NB4 (cell line): ENCODE results near the gene GCNT4.

Source experiments
- DNase-seq: peaks from one replicate; pipeline ENCODE4 v3.0.0; 2010; ENCODE audit warnings: low read depth
- H3K4me3 ChIP-seq: one replicate; pipeline ENCODE4 v1.5.1; 2011; ENCODE audit warnings: mild to moderate bottlenecking, low read depth, low read length, moderate library complexity
- MYC ChIP-seq: IDR thresholded peaks from 2 replicates; pipeline ENCODE4 v1.6.1; 2011; ENCODE audit warnings: low read depth, low read length
- POLR2A ChIP-seq: IDR thresholded peaks from 2 replicates; pipeline ENCODE4 v1.6.1; 2011; ENCODE audit warnings: mild to moderate bottlenecking; ENCODE audit not compliant: insufficient read length; ENCODE audit errors: extremely low read depth
- TF ChIP-seq, protein P1 (sequence below): IDR thresholded peaks from 2 replicates; pipeline ENCODE4 v1.6.1; 2011; ENCODE audit warnings: low read depth, low read length
- TF ChIP-seq, protein P2 (sequence below): IDR thresholded peaks from one replicate; pipeline ENCODE4 v1.5.1; 2012; ENCODE audit warnings: low read depth, low read length

The GCNT4 gene

DNA sequence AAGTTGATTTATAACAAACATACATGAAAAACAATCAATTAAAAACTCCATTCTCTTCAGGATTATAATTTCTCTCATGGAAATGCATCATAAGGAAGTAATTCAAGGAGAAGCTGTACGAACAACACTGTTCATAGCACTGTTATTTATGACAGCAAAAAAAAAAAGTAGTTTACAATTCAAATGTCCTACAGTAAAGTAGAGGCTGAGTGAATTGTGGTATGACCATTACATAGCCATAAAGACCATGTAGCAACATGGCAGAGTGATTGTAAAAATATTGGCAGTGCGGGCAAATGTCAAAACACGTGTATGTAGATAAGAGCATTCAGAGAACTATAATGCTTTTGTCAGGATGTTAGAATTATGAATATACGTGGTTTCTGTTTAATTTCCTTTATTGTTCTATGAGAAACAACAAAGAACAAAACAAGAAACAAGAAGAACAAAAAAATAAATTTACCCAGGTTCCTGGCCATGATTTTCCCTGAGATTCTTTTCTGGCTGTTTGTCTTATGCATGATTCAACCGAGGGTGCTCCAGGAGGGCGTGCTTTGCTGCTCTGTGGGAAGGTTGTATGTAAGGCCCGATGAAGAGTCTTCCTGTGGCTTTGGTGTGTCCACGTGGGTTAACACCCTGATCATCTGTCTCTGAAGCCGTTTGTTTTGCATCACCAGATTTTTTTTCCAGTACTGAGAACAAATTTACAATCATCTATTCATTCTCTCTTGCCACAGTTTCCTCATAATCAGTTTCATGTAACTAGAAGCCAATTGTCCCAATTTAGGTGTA, 28.8 kb downstream of the GCNT4 start:
- H3K4me3 ChIP-seq = no peak overlapping the region
- TF ChIP-seq POLR2A (no peak), MYC (no peak)
- TF ChIP-seq, protein P1, sequence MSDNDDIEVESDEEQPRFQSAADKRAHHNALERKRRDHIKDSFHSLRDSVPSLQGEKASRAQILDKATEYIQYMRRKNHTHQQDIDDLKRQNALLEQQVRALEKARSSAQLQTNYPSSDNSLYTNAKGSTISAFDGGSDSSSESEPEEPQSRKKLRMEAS = no peak
- TF ChIP-seq, protein P2, sequence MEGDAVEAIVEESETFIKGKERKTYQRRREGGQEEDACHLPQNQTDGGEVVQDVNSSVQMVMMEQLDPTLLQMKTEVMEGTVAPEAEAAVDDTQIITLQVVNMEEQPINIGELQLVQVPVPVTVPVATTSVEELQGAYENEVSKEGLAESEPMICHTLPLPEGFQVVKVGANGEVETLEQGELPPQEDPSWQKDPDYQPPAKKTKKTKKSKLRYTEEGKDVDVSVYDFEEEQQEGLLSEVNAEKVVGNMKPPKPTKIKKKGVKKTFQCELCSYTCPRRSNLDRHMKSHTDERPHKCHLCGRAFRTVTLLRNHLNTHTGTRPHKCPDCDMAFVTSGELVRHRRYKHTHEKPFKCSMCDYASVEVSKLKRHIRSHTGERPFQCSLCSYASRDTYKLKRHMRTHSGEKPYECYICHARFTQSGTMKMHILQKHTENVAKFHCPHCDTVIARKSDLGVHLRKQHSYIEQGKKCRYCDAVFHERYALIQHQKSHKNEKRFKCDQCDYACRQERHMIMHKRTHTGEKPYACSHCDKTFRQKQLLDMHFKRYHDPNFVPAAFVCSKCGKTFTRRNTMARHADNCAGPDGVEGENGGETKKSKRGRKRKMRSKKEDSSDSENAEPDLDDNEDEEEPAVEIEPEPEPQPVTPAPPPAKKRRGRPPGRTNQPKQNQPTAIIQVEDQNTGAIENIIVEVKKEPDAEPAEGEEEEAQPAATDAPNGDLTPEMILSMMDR = no peak
- DNase-seq = no peak

DNA sequence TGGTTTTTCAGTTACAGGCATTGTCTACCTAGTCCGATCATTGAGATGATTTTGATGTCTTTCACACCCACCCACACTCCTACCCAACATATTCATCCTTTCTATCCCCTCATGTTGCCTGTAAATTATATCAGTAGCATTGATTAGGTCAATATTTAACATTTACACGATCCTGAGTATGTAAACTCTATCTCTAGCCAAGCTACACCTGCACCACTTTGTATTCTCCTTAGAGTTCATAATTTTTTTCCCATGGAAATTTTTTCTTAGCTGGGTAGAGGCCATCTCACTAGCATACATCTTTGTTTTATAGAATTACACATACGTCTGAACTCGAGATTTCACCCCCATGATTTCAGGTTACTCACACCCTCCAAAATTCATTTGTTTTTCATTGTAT, 30.6 kb downstream of the GCNT4 start:
- H3K4me3 ChIP-seq = no peak overlapping the region
- no peak for DNase-seq
- TF ChIP-seq POLR2A (no peak), MYC (no peak)
- TF ChIP-seq, protein P2 = no peak
- TF ChIP-seq, protein P1 = no peak

DNA sequence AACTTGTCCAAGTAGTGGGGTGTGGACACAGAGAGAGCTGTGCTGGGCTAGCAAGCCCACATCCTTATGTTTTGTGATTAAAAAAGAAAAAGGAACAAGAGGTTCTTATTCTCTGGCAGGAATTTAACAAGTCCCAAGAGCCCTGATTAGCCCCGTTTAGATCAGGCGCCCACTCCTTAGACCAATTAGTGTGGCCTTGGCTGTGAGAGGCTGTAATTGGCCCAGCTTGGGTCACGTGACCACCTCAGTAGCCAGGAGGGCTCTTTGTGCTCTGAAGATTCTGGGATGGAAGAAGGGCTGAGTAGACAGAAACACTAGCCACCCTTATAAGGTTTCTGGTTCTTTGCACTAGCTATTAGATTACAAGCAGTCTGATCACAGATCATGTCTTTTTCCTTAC, 31.1 kb downstream of the GCNT4 start:
- peak; percentile 46 for DNase-seq
- no peak overlapping the region for H3K4me3 ChIP-seq
- TF ChIP-seq POLR2A (no peak), MYC (no peak)
- TF ChIP-seq, protein P1 = no peak
- TF ChIP-seq, protein P2 = no peak

DNA sequence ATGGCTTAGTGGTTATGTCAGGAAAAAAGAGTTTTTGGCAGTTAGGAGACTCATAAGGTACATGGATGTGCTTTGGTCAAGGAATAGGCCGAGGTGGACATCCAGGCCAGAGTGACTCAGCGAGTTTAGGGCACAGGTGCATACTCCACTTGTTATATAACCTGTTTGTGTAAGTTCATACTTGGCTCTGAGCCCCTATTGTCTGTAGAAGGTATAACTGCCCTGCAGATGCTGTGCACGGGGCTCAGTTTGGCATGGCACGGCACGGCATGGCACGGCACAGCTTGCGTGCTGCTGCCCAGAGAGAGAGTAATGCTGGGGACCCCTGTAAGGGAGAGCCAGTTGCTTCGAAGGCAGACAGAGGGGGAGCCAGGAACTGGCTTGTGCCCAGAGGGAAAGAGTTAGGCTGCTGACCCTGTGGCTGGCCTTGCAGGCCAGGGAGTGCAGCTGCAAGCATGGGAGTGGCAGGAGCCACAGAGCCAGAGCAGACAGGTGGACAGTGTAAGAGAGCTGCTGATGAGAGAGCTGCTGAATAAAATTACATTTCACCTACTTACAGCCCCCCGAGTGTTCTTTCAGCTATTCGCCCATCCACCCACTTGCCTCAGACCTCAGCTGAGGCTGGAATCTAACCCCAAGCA, 32.2 kb downstream of the GCNT4 start:
- no peak for DNase-seq
- H3K4me3 ChIP-seq = no peak overlapping the region
- no peak for TF ChIP-seq MYC
- TF ChIP-seq, protein P2 = no peak
- TF ChIP-seq POLR2A = no peak
- TF ChIP-seq, protein P1 = no peak

DNA sequence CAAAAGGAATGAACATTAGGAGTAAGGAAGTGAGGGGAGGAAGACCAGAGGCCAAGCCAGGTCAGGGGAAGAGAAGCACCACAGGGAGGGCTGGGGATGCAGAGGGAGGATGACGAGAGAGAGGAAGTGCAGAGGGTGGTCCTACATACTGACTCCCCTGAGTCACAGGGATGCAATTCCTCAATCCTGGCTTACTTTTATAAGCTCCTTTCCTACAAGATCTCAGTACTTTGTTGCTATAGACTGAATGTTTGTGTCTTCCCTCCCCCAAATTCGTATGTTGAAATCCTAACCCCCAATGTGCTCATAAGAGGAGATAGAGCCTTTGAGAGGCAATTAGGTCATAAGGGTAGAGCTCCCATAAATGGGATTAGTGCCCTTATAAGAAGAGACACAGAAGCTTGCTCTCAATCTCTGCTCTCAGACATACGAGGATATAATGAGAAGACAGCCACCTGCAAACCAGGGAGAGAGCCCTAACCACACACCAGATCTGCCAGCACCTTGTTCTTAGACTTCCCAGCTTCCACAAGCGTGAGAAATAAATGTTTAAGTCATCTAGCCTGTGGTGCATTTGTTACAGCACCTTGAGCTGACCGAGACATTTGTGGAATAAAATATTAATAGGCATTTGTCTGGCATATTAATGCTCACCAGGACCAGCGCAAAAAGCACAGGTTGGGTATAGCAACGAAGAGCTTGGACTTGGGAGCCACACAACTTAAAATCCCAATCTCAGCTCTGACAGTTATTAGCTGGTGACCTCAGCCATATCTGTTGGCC, 33.4 kb downstream of the GCNT4 start:
- TF ChIP-seq, protein P1 = no peak
- TF ChIP-seq MYC (no peak), POLR2A (no peak)
- TF ChIP-seq, protein P2 = no peak
- no peak overlapping the region for H3K4me3 ChIP-seq

More for the DNA sequence above, 33.4 kb downstream of the GCNT4 start:
- DNase-seq = no peak
